Upper lobe of left lung (tissue), 4 donors: ENCODE results near the gene APBB1IP.

Experiments used
- CTCF ChIP-seq, 6 experiments: fragments of 450-650 bp in 4 of 6; fragments of 200-600 bp in 2 of 6; sonication (generic) in 2 of 6; IDR thresholded peaks; one replicate each; pipeline ENCODE4 v1.5.1; 2016 to 2019; ENCODE audit warnings: antibody characterized with exemption in 6 of 6
- POLR2A ChIP-seq, 4 donors: fragments of 450-650 bp; IDR thresholded peaks; one replicate each; pipeline ENCODE4 v1.5.1; 2016 to 2017; ENCODE audit warnings: antibody characterized with exemption in 4 of 4, mild to moderate bottlenecking in 2 of 4

- no peak for TF ChIP-seq CTCF (IDR thresholded peaks at IDR 0.05)
- no peak for TF ChIP-seq POLR2A (IDR thresholded peaks at IDR 0.05)
Observed at GRCh38 chr10:26435852-26436251, 2.3 kb upstream of the APBB1IP start.
